ENCODE results near the gene MCM9.

- TF ChIP-seq HOXA7 (CRISPR knock-in tag; IDR thresholded peaks at IDR 0.05) (no peak), CTCF (IDR thresholded peaks at IDR 0.05) (no peak), NR3C1 (IDR thresholded peaks at IDR 0.05) (no peak), JUN (IDR thresholded peaks at IDR 0.05) (no peak), SMC3 (IDR thresholded peaks at IDR 0.05) (no peak), CHD2 (IDR thresholded peaks at IDR 0.05; ENCODE audit: low read length, partially characterized antibody) (no peak)
These were observed 39.1 kb downstream of the MCM9 start for GRCh38 chr6:118895859-118896258.

All from A549 (cell line).